Liver (tissue), 9 donors: Measurements from ENCODE around the gene TACR2. TPM values are rescaled to one million over a fixed set of nuclear protein-coding genes. Genes with fewer than 3 reads are reported as not detected.

Experiments used
- DNase-seq: peaks from one replicate; pipeline ENCODE4 v3.0.0-alpha.2; 2017; ENCODE audit warnings: low spot score
- H3K27ac ChIP-seq, 2 donors: one replicate each; pipeline ENCODE4 v1.7.0; 2013; ENCODE audit warnings: inconsistent platforms in 2 of 2, low read length in 2 of 2, control low read depth in 1 of 2, low read depth in 1 of 2, mild to moderate bottlenecking in 1 of 2
- H3K27me3 ChIP-seq, 4 donors: one replicate each; pipeline versions ENCODE4 v1.6.1 to v1.7.0; 2013; ENCODE audit warnings: low read length in 3 of 4, inconsistent platforms in 1 of 4, mild to moderate bottlenecking in 1 of 4, moderate library complexity in 1 of 4; ENCODE audit not compliant: control insufficient read depth in 4 of 4, insufficient read depth in 4 of 4
- H3K36me3 ChIP-seq, 4 donors: one replicate each; pipeline versions ENCODE4 v1.6.1 to v1.7.0; 2013; ENCODE audit warnings: low read length in 3 of 4, mild to moderate bottlenecking in 3 of 4, low read depth in 1 of 4, moderate library complexity in 1 of 4; ENCODE audit not compliant: control insufficient read depth in 4 of 4, insufficient read depth in 3 of 4
- H3K4me1 ChIP-seq, 4 donors: one replicate each; pipeline versions ENCODE4 v1.6.1 to v1.7.0; 2013; ENCODE audit warnings: low read length in 3 of 4, mild to moderate bottlenecking in 3 of 4, moderate library complexity in 1 of 4; ENCODE audit not compliant: control insufficient read depth in 4 of 4, insufficient read depth in 4 of 4
- H3K4me3 ChIP-seq, 3 donors: one replicate each; pipeline versions ENCODE4 v1.6.1 to v1.7.0; 2013; ENCODE audit warnings: low read length in 3 of 3, control low read depth in 1 of 3, low read depth in 1 of 3, mild to moderate bottlenecking in 1 of 3
- H3K9ac ChIP-seq, 2 donors: one replicate each; pipeline ENCODE4 v1.7.0; 2013; ENCODE audit warnings: low read length in 2 of 2, mild to moderate bottlenecking in 2 of 2, moderate library complexity in 2 of 2, control low read depth in 1 of 2, low read depth in 1 of 2
- H3K9me3 ChIP-seq, 4 donors: one replicate each; pipeline versions ENCODE4 v1.6.1 to v1.7.0; 2013; ENCODE audit warnings: low read length in 3 of 4; ENCODE audit not compliant: control insufficient read depth in 4 of 4
- ATF3 ChIP-seq: IDR thresholded peaks from 2 replicates; pipeline ENCODE4 v1.6.1; 2016; ENCODE audit warnings: antibody characterized with exemption
- CTCF ChIP-seq: fragments of 150-350 bp; IDR thresholded peaks from 2 replicates; pipeline ENCODE4 v1.5.1; 2017; ENCODE audit warnings: improper control_type of control experiment, low read depth, low read length; ENCODE audit not compliant: missing input control
- FOXA1 ChIP-seq: IDR thresholded peaks from 2 replicates; pipeline ENCODE4 v1.6.1; 2016; ENCODE audit warnings: antibody characterized with exemption
- FOXA2 ChIP-seq: IDR thresholded peaks from 2 replicates; pipeline ENCODE4 v1.6.1; 2016; ENCODE audit warnings: antibody characterized with exemption
- GABPA ChIP-seq, 2 donors: IDR thresholded peaks in 1 of 2; conservative IDR thresholded peaks in 1 of 2; 2 replicates each; pipeline ENCODE4 v1.6.1; 2016; ENCODE audit warnings: antibody characterized with exemption in 2 of 2, mild to moderate bottlenecking in 1 of 2, moderate library complexity in 1 of 2
- HNF4G ChIP-seq: IDR thresholded peaks from 2 replicates; pipeline ENCODE4 v1.6.1; 2016; ENCODE audit warnings: antibody characterized with exemption
- JUND ChIP-seq, 2 donors: IDR thresholded peaks; 2 replicates each; pipeline ENCODE4 v1.6.1; 2016; ENCODE audit warnings: antibody characterized with exemption in 2 of 2
- MAX ChIP-seq: IDR thresholded peaks from 2 replicates; pipeline ENCODE4 v1.6.1; 2016; ENCODE audit warnings: antibody characterized with exemption
- NR2F2 ChIP-seq: IDR thresholded peaks from 2 replicates; pipeline ENCODE4 v1.6.1; 2016; ENCODE audit warnings: antibody characterized with exemption
- RAD21 ChIP-seq, 2 donors: IDR thresholded peaks; 2 replicates each; pipeline ENCODE4 v1.6.1; 2016; ENCODE audit warnings: antibody characterized with exemption in 2 of 2, mild to moderate bottlenecking in 2 of 2
- REST ChIP-seq: IDR thresholded peaks from 2 replicates; pipeline ENCODE4 v1.6.1; 2016; ENCODE audit warnings: antibody characterized with exemption, mild to moderate bottlenecking
- ZBTB33 ChIP-seq: IDR thresholded peaks from 2 replicates; pipeline ENCODE4 v1.6.1; 2016; ENCODE audit warnings: antibody characterized with exemption
- WGBS: extraction: QIAGEN DNeasy Blood & Tissue Kit; methylation state at CpG from one replicate; pipeline ENCODE4 v1.1.7; 2013; 5-methylcytosine and 5-hydroxymethylcytosine counted together
- polyA plus RNA-seq, 2 donors: library from polyadenylated mRNA; stranded (reverse) in 1 of 2; unstranded in 1 of 2; fragments of 200-250 nt in 1 of 2; fragments of >200 nt in 1 of 2; fragmentation: Nextera tagmentation in 1 of 2; extraction: Ambion mirVana in 1 of 2; gene quantifications; one replicate each; pipeline versions ENCODE4 v1.2.1 to v1.2.3, GENCODE V29; 2013 to 2015
- total RNA-seq, 2 donors: library from RNA; depleted of rRNA; stranded (reverse); fragments of >200 nt; gene quantifications; one replicate each; pipeline ENCODE4 v1.2.3, GENCODE V29; 2014
- donor health status: healthy.
- donor health status: healthy.
- donor health status: healthy.
- donor health status: healthy.
- donor health status: healthy.

TACR2 gene
- total and polyA plus RNA-seq, 4 donors = 0.08 to 0.18 (median 0.12) TPM; not detected in 1

- TF ChIP-seq GABPA (IDR thresholded peaks at IDR 0.05 in 1 of 2, conservative IDR thresholded peaks at IDR 0.05 in 1 of 2) (no peak), MAX (no peak), RAD21 (IDR thresholded peaks at IDR 0.05) (no peak), FOXA2 (no peak), ZBTB33 (no peak), JUND (IDR thresholded peaks at IDR 0.05) (no peak), CTCF (no peak), NR2F2 (no peak), HNF4G (no peak), ATF3 (no peak)
- H3K27me3 ChIP-seq = no peaks in the 10 kb centered on the region
- no peaks in the 10 kb centered on the region for H3K9me3 ChIP-seq
- DNase-seq = no peak
- no peak overlapping the region for H3K4me3 ChIP-seq
- WGBS = 88% methylated on average over 13 of the region's 13 CpGs
- H3K27ac ChIP-seq = no peak overlapping the region
- no peak overlapping the region for H3K9ac ChIP-seq
- H3K36me3 ChIP-seq = no peaks in the 10 kb centered on the region
- H3K4me1 ChIP-seq = no peaks in the 10 kb centered on the region
These were observed 1.7 kb downstream of the TACR2 start for GRCh38 chr10:69415049-69415448.

GRCh38 chr10:69414036-69415018 is 2.4 kb downstream of the TACR2 start:
- no peaks in the 10 kb centered on the region for H3K27me3 ChIP-seq
- no peak overlapping the region for H3K4me3 ChIP-seq
- WGBS = 89% methylated on average over 20 of the region's 20 CpGs
- H3K9ac ChIP-seq = no peak overlapping the region
- no peak for DNase-seq
- no peaks in the 10 kb centered on the region for H3K4me1 ChIP-seq
- TF ChIP-seq REST (no peak), ATF3 (no peak), FOXA1 (no peak)
- H3K36me3 ChIP-seq = no peaks in the 10 kb centered on the region
- no peak overlapping the region for H3K27ac ChIP-seq
- H3K9me3 ChIP-seq = no peaks in the 10 kb centered on the region
